GM23338 (cell line): ENCODE data around the gene NKAPD1. TPM values are rescaled to one million over a fixed set of nuclear protein-coding genes. Genes with fewer than 3 reads are reported as not detected.

Experiments
- ATAC-seq: fragments of 200-7000 bp; cut with Tn5 transposase; 3 replicates; pipeline ENCODE4 v1.9.1; 2020
- DNase-seq: peaks from one replicate; pipeline ENCODE4 v3.0.0-alpha.2; 2015; ENCODE audit warnings: low spot score
- H2AFZ ChIP-seq: fragments of 200-600 bp; sonication (generic); 2 replicates; pipeline ENCODE4 v1.8.0; 2016; ENCODE audit warnings: antibody characterized with exemption, mild to moderate bottlenecking, moderate library complexity
- H3F3A ChIP-seq: fragments of 200-600 bp; sonication (generic); replicated peaks from 2 replicates; pipeline ENCODE4 v1.8.0; 2017; ENCODE audit warnings: antibody characterized with exemption, mixed run types, low read depth
- H3K27ac ChIP-seq: fragments of 200-600 bp; sonication (generic); 2 replicates; pipeline ENCODE4 v1.6.1; 2016; ENCODE audit warnings: low read depth
- H3K27me3 ChIP-seq: fragments of 200-600 bp; sonication (generic); 2 replicates; pipeline ENCODE4 v1.8.0; 2016; ENCODE audit warnings: mild to moderate bottlenecking, mixed run types, moderate library complexity; ENCODE audit not compliant: insufficient read depth
- H3K36me3 ChIP-seq: fragments of 200-600 bp; sonication (generic); 2 replicates; pipeline ENCODE4 v1.8.0; 2016; ENCODE audit warnings: mild to moderate bottlenecking; ENCODE audit not compliant: insufficient read depth
- H3K4me1 ChIP-seq: fragments of 200-600 bp; sonication (generic); 2 replicates; pipeline ENCODE4 v1.8.0; 2016; ENCODE audit warnings: mild to moderate bottlenecking, moderate library complexity; ENCODE audit not compliant: insufficient read depth
- H3K4me2 ChIP-seq: fragments of 200-600 bp; sonication (generic); 2 replicates; pipeline ENCODE4 v1.7.1; 2017; ENCODE audit warnings: mixed run types
- H3K4me3 ChIP-seq: fragments of 200-600 bp; sonication (generic); 2 replicates; pipeline ENCODE4 v1.6.1; 2016; ENCODE audit warnings: mixed run types
- H3K79me2 ChIP-seq: fragments of 200-600 bp; sonication (generic); replicated peaks from 2 replicates; pipeline ENCODE4 v1.8.0; 2017; ENCODE audit warnings: mild to moderate bottlenecking; ENCODE audit not compliant: insufficient read depth
- H3K9me2 ChIP-seq: fragments of 200-600 bp; sonication (generic); 2 replicates; pipeline ENCODE4 v1.8.0; 2017; ENCODE audit not compliant: insufficient read depth
- H4K20me1 ChIP-seq: fragments of 200-600 bp; sonication (generic); replicated peaks from 2 replicates; pipeline ENCODE4 v1.8.0; 2017; ENCODE audit warnings: mild to moderate bottlenecking; ENCODE audit not compliant: insufficient read depth
- H3K27ac Mint-ChIP-seq: 2 replicates; pipeline ENCODE4 v1.8.0; 2020; ENCODE audit warnings: inconsistent platforms, mild to moderate bottlenecking, moderate library complexity, mixed read lengths
- H3K27me3 Mint-ChIP-seq: 3 replicates; pipeline ENCODE4 v1.8.0; 2022; ENCODE audit warnings: low read depth, mild to moderate bottlenecking, moderate library complexity, mixed read lengths, inconsistent platforms; ENCODE audit not compliant: insufficient read depth, poor library complexity
- H3K36me3 Mint-ChIP-seq: 3 replicates; pipeline ENCODE4 v1.8.0; 2021; ENCODE audit warnings: low read depth, mild to moderate bottlenecking, inconsistent platforms, moderate library complexity, mixed read lengths
- H3K4me1 Mint-ChIP-seq: 3 replicates; pipeline ENCODE4 v1.8.0; 2020; ENCODE audit warnings: mild to moderate bottlenecking, inconsistent platforms, mixed read lengths
- H3K4me3 Mint-ChIP-seq: 3 replicates; pipeline ENCODE4 v1.8.0; 2021; ENCODE audit warnings: moderate library complexity, mild to moderate bottlenecking, inconsistent platforms, mixed read lengths
- H3K9me3 Mint-ChIP-seq: 3 replicates; pipeline ENCODE4 v1.8.0; 2020; ENCODE audit warnings: moderate library complexity, mild to moderate bottlenecking, inconsistent platforms, mixed read lengths
- CREB1 ChIP-seq: fragments of 250-450 bp; sonication (Bioruptor Pico); IDR thresholded peaks from 2 replicates; pipeline ENCODE4 v1.5.0; 2020; ENCODE audit warnings: low read depth, mild to moderate bottlenecking, moderate library complexity
- ETS1 ChIP-seq: IDR thresholded peaks from 2 replicates; pipeline ENCODE4 v1.6.1; 2016; ENCODE audit warnings: antibody characterized with exemption
- POLR2AphosphoS5 ChIP-seq: IDR thresholded peaks from 2 replicates; pipeline ENCODE4 v1.6.1; 2016; ENCODE audit warnings: antibody characterized with exemption, low read depth
- REST ChIP-seq: IDR thresholded peaks from one replicate; pipeline ENCODE4 v1.6.1; 2018; ENCODE audit warnings: antibody characterized with exemption; ENCODE audit not compliant: unreplicated experiment
- STAT1 ChIP-seq: IDR thresholded peaks from one replicate; pipeline ENCODE4 v1.6.1; 2016; ENCODE audit warnings: antibody characterized with exemption; ENCODE audit not compliant: unreplicated experiment
- long read RNA-seq: library from polyadenylated mRNA; unstranded; transcript quantifications from one replicate; pipeline ENCODE4 v2.0.0, GENCODE V29; 2020; ENCODE audit not compliant: unreplicated experiment
- polyA plus RNA-seq: library from polyadenylated mRNA; unstranded; fragments of >200 nt; fragmentation: Nextera tagmentation; extraction: Ambion mirVana; gene quantifications from 2 replicates; pipeline ENCODE4 v1.2.1, GENCODE V29; 2016
- total RNA-seq: library from RNA; depleted of rRNA; stranded (reverse); fragments of >200 nt; shearing (Covaris generic); gene quantifications from 2 replicates; pipeline ENCODE4 v1.2.3, GENCODE V29; 2014; rRNA removed

NKAPD1 gene
- total RNA-seq (14.6 and 18.5 TPM in 2 replicates), polyA plus RNA-seq (36.3 and 40.6 TPM in 2 replicates)
- long read RNA-seq, transcript NKAPD1-202 (6 exons, 3,669 nt): major isoform, 7 of 14 reads
- long read RNA-seq, partial matches to known transcripts: 3 of 14 reads
- long read RNA-seq, other reads (novel, unspliced or antisense): 3 of 14 reads

- peak within 1 kb of the TSS; percentile 97 for H3K4me2 ChIP-seq
- peaks cover 20% of the 10 kb centered on the region for H3K36me3 Mint-ChIP-seq
- H3K27ac ChIP-seq: peak within 1 kb of the TSS; percentile 98
- no peaks in the 10 kb centered on the region for H3K9me3 Mint-ChIP-seq
- peak within 1 kb of the TSS; percentile 93 for H3K4me3 ChIP-seq
- H3K9me2 ChIP-seq: no peaks in the 10 kb centered on the region
- H3K4me3 Mint-ChIP-seq: peak within 1 kb of the TSS; percentile 97
- peak within 1 kb of the TSS; percentile 87 for H2AFZ ChIP-seq
- peaks cover 9% of the 10 kb centered on the region; the same call in 1 of the 2 replicates for H3K36me3 ChIP-seq
- no peaks in the 10 kb centered on the region; the same call in 1 of the 2 replicates for H4K20me1 ChIP-seq
- H3K27me3 Mint-ChIP-seq: peaks cover 10% of the 10 kb centered on the region
- ATAC-seq: peak; percentile 93
- H3F3A ChIP-seq: no peaks in the 10 kb centered on the region
- no peaks in the 10 kb centered on the region for H3K27me3 ChIP-seq
- peaks cover 5% of the 10 kb centered on the region for H3K4me1 ChIP-seq
- peak within 1 kb of the TSS; percentile 100 for H3K27ac Mint-ChIP-seq
- peaks cover 8% of the 10 kb centered on the region for H3K4me1 Mint-ChIP-seq
- TF ChIP-seq CREB1 (CRISPR knock-in tag) (0 out of 2 replicates have a peak, but pooled peaks have one; percentile 5), REST (no peak), POLR2AphosphoS5 (peak; percentile 78)
- H3K79me2 ChIP-seq: peaks cover 20% of the 10 kb centered on the region
- peak; percentile 92 for DNase-seq
Observed at GRCh38 chr11:112073941-112074811, at the start of gene NKAPD1, which contains the start of gene PIH1D2. Gene NKAPD1, plus strand, starts transcription at chr11:112074299. Its CDS starts 1,276 bp downstream, at chr11:112075575. Gene PIH1D2, minus strand, starts transcription at chr11:112074017. Its CDS starts 843 bp downstream, at chr11:112073174.

GRCh38 chr11:112024773-112025678 is 49.1 kb upstream of the NKAPD1 start, which contains the start of gene DLAT:
Gene DLAT, plus strand, starts transcription at chr11:112025408. Its CDS starts 65 bp downstream, at chr11:112025473.
- peak; percentile 48; the same call in 1 of the 2 replicates for TF ChIP-seq CREB1 (CRISPR knock-in tag)
- peak; percentile 91 for TF ChIP-seq POLR2AphosphoS5
- no peak for TF ChIP-seq STAT1
- peak; percentile 53; the same call in 1 of the 2 replicates for TF ChIP-seq ETS1
- peaks cover 13% of the 10 kb centered on the region for H3K27me3 Mint-ChIP-seq
- H2AFZ ChIP-seq: peak within 1 kb of the TSS; percentile 95
- peak; percentile 95 for ATAC-seq
- peaks cover 10% of the 10 kb centered on the region; the same call in 2 of the 3 replicates for H3K4me1 Mint-ChIP-seq
- peak within 1 kb of the TSS; percentile 76 for H3K4me2 ChIP-seq
- no peaks in the 10 kb centered on the region for H3K9me2 ChIP-seq
- no peaks in the 10 kb centered on the region for H3K27me3 ChIP-seq
- H3F3A ChIP-seq: peaks cover 1% of the 10 kb centered on the region; the same call in 1 of the 2 replicates
- peak within 1 kb of the TSS; percentile 94 for H3K4me3 ChIP-seq
- peak within 1 kb of the TSS; percentile 98 for H3K4me3 Mint-ChIP-seq
- H4K20me1 ChIP-seq: peaks cover 3% of the 10 kb centered on the region
- H3K27ac Mint-ChIP-seq: peak within 1 kb of the TSS; percentile 100
- H3K27ac ChIP-seq: peak within 1 kb of the TSS; percentile 98
- H3K36me3 ChIP-seq: peaks cover 15% of the 10 kb centered on the region
- H3K4me1 ChIP-seq: peaks cover 6% of the 10 kb centered on the region; the same call in 1 of the 2 replicates
- H3K9me3 Mint-ChIP-seq: peaks cover 3% of the 10 kb centered on the region; the same call in 1 of the 3 replicates
- H3K79me2 ChIP-seq: peaks cover 26% of the 10 kb centered on the region
- H3K36me3 Mint-ChIP-seq: peaks cover 31% of the 10 kb centered on the region
- peak; percentile 100 for DNase-seq
